ENCODE data around the gene EOGT. TPM values are rescaled to one million over a fixed set of nuclear protein-coding genes. Genes with fewer than 3 reads are reported as not detected.

EOGT gene
- total RNA-seq, 2 donors from 2014 or later, result 148 to 183 TPM

GRCh38 chr3:69016102-69016501 is 2.6 kb upstream of the EOGT start:
- Histone ChIP-seq H3K36me3 (no peaks in the 10 kb centered on the region), H3K4me1 (ENCODE audit: control insufficient read depth in 1 of 2, low read depth in 2 of 2) (peaks cover 19 to 33% of the 10 kb centered on the region in 2 donors), H3K27ac (no peak overlapping the region), H3K9me3 (no peaks in the 10 kb centered on the region), H3K27me3 (replicated peaks; ENCODE audit: insufficient read depth) (no peaks in the 10 kb centered on the region), H3K4me3 (no peak overlapping the region)
- TF ChIP-seq CTCF (IDR thresholded peaks at IDR 0.05), result no peak
- DNase-seq (ENCODE audit: low spot score) (no peak), ATAC-seq (ENCODE audit: insufficient number of reproducible peaks, low FRiP score, low read depth) (no peak)

GRCh38 chr3:69014022-69014580 is 617 bp upstream of the EOGT start:
- H3K36me3 ChIP-seq, result no peaks in the 10 kb centered on the region
- no peaks in the 10 kb centered on the region for H3K9me3 ChIP-seq
- TF ChIP-seq CTCF (IDR thresholded peaks at IDR 0.05), result no peak
- H3K4me1 ChIP-seq (ENCODE audit: control insufficient read depth in 1 of 2, low read depth in 2 of 2), result peaks cover 29 to 49% of the 10 kb centered on the region in 2 donors
- DNase-seq (ENCODE audit: low spot score), result no peak
- peak overlapping the region; percentile 100 for H3K27ac ChIP-seq
- peak overlapping the region; percentile 96 for H3K4me3 ChIP-seq
- no peaks in the 10 kb centered on the region for H3K27me3 ChIP-seq (replicated peaks; ENCODE audit: insufficient read depth)
- no peak for ATAC-seq (ENCODE audit: insufficient number of reproducible peaks, low FRiP score, low read depth)

GRCh38 chr3:69012800-69013252 is 658 bp downstream of the EOGT start:
- Histone ChIP-seq H3K4me3 (peak overlapping the region; percentile 96), H3K9me3 (no peaks in the 10 kb centered on the region), H3K27ac (peak overlapping the region; percentile 100), H3K36me3 (no peaks in the 10 kb centered on the region), H3K4me1 (ENCODE audit: control insufficient read depth in 1 of 2, low read depth in 2 of 2) (peaks cover 40 to 62% of the 10 kb centered on the region in 2 donors), H3K27me3 (replicated peaks; ENCODE audit: insufficient read depth) (no peaks in the 10 kb centered on the region)
- TF ChIP-seq CTCF (IDR thresholded peaks at IDR 0.05), result no peak
- DNase-seq (ENCODE audit: low spot score) (no peak), ATAC-seq (ENCODE audit: insufficient number of reproducible peaks, low FRiP score, low read depth) (peak; percentile 30)

- Histone ChIP-seq H3K36me3 (no peaks in the 10 kb centered on the region), H3K9me3 (no peaks in the 10 kb centered on the region), H3K4me1 (ENCODE audit: control insufficient read depth in 1 of 2, low read depth in 2 of 2) (peaks cover 40 to 65% of the 10 kb centered on the region in 2 donors), H3K27me3 (replicated peaks; ENCODE audit: insufficient read depth) (no peaks in the 10 kb centered on the region), H3K27ac (peak overlapping the region; percentile 100), H3K4me3 (peak overlapping the region; percentile 96)
- ATAC-seq (ENCODE audit: insufficient number of reproducible peaks, low FRiP score, low read depth), result peak; percentile 48
- no peak for TF ChIP-seq CTCF (IDR thresholded peaks at IDR 0.05)
- DNase-seq (ENCODE audit: low spot score), result peak; percentile 47
Measured at GRCh38 chr3:69012100-69012799, 1.2 kb downstream of the EOGT start.

- TF ChIP-seq CTCF (IDR thresholded peaks at IDR 0.05), result no peak
- Histone ChIP-seq H3K4me1 (ENCODE audit: control insufficient read depth in 1 of 2, low read depth in 2 of 2) (peaks cover 44 to 68% of the 10 kb centered on the region in 2 donors), H3K9me3 (no peaks in the 10 kb centered on the region), H3K36me3 (no peaks in the 10 kb centered on the region), H3K27ac (peak overlapping the region; percentile 100), H3K4me3 (peak overlapping the region; percentile 96), H3K27me3 (replicated peaks; ENCODE audit: insufficient read depth) (no peaks in the 10 kb centered on the region)
- DNase-seq (ENCODE audit: low spot score), result no peak
- no peak for ATAC-seq (ENCODE audit: insufficient number of reproducible peaks, low FRiP score, low read depth)
Measured at GRCh38 chr3:69011096-69011730, 2.3 kb downstream of the EOGT start.
